ENCODE results near the gene TP53.
"Not testable (repeated sequence)": the region's sequence is repeated elsewhere in the genome, so short reads cannot be mapped to it uniquely, and the experiment has no call there.

TP53 gene

GRCh38 chr17:7673239-7673638 lies 14.1 kb downstream of the TP53 start:
- DNase-seq: no peak

GRCh38 chr17:7668482-7668881 lies 18.8 kb downstream of the TP53 start:
- no peak for DNase-seq

- DNase-seq: no peak
Measured at GRCh38 chr17:7667656-7668406, 19.5 kb downstream of the TP53 start.

GRCh38 chr17:7656958-7657609 lies 30.2 kb downstream of the TP53 start:
- no peak for DNase-seq

GRCh38 chr17:7655541-7655840 lies 31.8 kb downstream of the TP53 start:
- DNase-seq: no peak

- no peak for DNase-seq
Measured at GRCh38 chr17:7654832-7655540, 32.3 kb downstream of the TP53 start.

GRCh38 chr17:7652388-7653356 lies 34.6 kb downstream of the TP53 start:
- no peak for DNase-seq

GRCh38 chr17:7651665-7652387 lies 35.5 kb downstream of the TP53 start:
- DNase-seq: no peak

- no peak for DNase-seq
Measured at GRCh38 chr17:7651097-7651664, 36.1 kb downstream of the TP53 start.

GRCh38 chr17:7650509-7651096 lies 36.7 kb downstream of the TP53 start, which contains the start of gene ATP1B2:
Gene ATP1B2, plus strand, starts transcription at chr17:7650926. Its CDS starts 593 bp downstream, at chr17:7651519.
- DNase-seq: no peak

- DNase-seq: no peak
Measured at GRCh38 chr17:7647018-7647417, 40.3 kb downstream of the TP53 start.

GRCh38 chr17:7646457-7646856 lies 40.8 kb downstream of the TP53 start:
- no peak for DNase-seq

GRCh38 chr17:7644775-7645174 lies 42.5 kb downstream of the TP53 start:
- DNase-seq: no peak

- not testable (repeated sequence) for DNase-seq
Measured at GRCh38 chr17:7641635-7642034, 45.7 kb downstream of the TP53 start.

- DNase-seq: no peak
Measured at GRCh38 chr17:7640783-7641182, 46.5 kb downstream of the TP53 start.

GRCh38 chr17:7636163-7636562 lies 51.1 kb downstream of the TP53 start:
- DNase-seq: no peak

- no peak for DNase-seq
Measured at GRCh38 chr17:7634384-7634783, 52.9 kb downstream of the TP53 start.

GRCh38 chr17:7633093-7633492 lies 54.2 kb downstream of the TP53 start:
- no peak for DNase-seq

GRCh38 chr17:7632492-7632894 lies 54.8 kb downstream of the TP53 start:
- no peak for DNase-seq

- DNase-seq: no peak
Measured at GRCh38 chr17:7631398-7632380, 55.6 kb downstream of the TP53 start.

Data from NCI-H2029 treated with DMSO at 0.1 percent for 48 hours (cell line).